CD4-positive, alpha-beta T cell treated with Interleukin-12 subunit alpha and Interleukin-12 subunit beta, for 1 hour (primary cell): ENCODE results near the gene MORN1.
"Not testable (repeated sequence)": the region's sequence is repeated elsewhere in the genome, so short reads cannot be mapped to it uniquely, and the experiment has no call there.

Source experiments
- DNase-seq: peaks from one replicate; pipeline ENCODE4 v3.0.0-alpha.2; 2020

Gene MORN1

DNA sequence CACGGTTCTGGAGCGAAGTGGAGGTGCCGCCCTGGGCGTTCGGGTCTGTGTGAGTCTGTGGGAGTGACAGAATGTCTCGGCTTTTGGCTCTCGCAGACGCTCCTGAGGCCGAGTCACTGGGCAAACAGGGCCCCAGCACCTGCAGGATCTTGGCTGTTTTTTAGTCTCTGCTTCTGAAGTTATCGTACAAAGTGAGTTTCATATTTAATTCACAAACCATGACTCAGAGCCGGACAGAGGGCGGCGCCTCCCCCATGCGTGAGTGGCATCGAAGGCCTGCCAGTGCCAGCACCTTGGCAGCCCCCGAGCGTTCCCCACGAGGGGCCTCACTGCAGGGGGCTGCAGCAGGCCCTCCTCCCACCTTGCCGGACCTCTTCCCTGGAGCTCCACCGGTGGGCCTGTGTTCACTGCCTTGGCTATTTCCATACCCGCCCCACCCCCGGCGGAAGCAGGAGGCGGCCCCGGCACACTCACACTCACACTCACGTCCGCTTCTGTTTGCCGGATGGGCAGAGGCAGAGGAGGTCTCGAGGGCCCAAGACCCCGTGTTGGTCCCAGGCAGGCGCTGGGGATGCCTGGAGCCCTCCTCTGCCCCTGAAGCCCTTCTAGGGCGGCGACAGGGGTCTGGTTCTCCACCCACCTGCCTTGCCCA, 56.3 kb downstream of the MORN1 start:
- DNase-seq: no peak

DNA sequence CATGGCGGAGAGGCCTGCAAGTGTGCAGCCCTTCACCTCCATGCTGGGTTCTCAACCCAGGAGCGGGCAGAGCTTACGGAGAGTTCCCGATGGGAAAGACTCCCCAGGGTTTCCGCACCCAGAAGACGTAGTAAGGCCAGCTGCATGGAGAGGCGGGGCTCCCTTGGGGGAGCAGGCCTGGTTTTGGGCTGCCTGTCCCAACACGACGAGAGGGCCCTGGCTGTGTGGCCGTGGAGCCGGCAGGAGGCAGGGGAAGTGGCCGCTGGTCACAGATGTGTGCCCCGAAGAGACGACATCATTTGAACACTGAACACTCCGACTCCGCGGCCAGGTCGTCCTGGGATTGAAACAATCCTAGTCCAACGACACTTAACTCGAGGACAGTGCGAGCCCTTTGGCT, 57.0 kb downstream of the MORN1 start:
- DNase-seq: no peak

DNA sequence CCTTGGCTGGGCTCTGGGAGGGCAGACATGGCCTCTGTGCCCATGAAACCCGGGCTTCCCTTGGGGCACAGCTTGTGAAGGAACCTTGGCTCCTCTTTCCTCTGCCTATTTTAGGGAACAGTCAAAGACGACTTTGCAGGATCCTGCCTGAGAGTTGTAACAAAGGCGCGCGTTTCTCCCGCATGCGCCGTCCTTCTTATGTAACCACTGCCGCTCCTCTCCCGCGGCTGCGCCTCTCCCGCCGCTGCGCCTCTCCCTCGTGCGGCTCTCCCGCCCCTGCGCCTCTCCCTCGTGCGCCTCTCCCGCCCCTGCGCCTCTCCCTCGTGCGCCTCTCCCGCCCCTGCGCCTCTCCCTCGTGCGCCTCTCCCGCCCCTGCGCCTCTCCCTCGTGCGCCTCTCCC, 59.8 kb downstream of the MORN1 start:
- DNase-seq: not testable (repeated sequence)

DNA sequence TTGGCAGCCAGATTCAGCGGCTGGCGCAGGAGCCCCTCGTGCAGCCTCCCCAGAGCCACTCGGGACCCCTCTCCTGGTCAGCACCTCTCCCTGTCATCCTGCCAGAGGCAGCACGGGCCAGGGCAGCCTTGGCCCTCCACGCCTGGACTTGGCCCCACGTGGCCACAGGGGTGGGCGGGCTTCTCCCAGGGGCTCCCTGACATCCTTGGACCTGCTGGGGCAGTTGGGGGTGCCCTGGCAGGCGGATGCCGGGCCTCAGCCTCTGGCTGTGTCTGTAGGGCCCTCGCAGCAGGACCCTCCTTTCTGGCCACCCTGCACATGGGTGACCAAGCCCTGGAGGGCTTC, 60.2 kb downstream of the MORN1 start:
- no peak for DNase-seq

DNA sequence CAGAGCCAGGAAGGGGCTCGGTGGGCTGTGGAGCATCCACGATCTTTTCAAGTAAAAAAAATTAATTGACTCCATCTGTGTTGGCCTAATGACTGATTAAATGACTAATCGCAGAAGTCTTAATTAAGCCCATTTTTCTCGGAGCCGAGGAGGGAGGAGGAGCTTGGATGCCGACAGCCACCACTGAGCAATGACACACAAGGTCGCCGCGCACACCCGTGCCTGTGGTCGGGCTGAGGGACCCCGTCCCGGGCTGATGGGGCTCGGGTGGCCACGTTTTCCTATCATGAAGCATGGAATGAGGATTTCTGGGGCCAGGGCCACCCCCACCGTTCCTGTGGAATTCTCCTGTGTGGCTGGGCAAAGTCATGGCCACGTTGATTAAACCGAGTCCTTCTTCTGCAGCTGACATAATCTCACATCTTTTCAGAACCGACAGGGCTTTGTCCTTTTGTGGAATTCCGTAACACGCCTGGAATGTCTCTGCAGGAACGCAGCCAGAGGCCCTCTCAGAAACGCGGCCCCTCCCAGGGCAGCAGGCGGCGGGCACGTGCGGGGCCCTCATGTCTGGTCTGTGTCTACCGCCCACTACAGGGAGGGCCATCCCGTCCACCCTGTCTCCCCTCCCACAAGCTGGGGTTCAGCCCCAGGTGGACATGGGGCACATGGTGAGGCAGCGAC, 60.7 kb downstream of the MORN1 start:
- no peak for DNase-seq

DNA sequence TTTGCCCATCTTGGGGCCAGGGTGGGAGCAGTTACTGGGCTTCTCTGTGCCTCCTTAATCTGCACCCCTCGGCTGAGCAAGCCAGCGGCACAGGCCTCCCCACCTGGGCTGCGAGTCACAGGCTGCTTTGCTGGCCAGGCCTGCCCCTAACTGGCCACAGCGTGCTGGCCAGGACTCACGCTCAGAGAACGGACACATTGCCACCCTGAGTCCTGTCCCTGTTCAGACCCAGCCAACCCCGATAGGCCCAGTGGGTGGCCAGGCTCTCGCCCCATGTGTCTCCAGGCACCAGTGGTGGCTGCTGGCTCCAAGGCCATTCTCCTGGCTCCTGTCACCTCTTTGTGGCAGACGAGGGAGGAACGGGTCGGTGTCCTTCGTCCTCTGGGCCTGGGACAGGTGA, 61.3 kb downstream of the MORN1 start:
- DNase-seq: no peak

DNA sequence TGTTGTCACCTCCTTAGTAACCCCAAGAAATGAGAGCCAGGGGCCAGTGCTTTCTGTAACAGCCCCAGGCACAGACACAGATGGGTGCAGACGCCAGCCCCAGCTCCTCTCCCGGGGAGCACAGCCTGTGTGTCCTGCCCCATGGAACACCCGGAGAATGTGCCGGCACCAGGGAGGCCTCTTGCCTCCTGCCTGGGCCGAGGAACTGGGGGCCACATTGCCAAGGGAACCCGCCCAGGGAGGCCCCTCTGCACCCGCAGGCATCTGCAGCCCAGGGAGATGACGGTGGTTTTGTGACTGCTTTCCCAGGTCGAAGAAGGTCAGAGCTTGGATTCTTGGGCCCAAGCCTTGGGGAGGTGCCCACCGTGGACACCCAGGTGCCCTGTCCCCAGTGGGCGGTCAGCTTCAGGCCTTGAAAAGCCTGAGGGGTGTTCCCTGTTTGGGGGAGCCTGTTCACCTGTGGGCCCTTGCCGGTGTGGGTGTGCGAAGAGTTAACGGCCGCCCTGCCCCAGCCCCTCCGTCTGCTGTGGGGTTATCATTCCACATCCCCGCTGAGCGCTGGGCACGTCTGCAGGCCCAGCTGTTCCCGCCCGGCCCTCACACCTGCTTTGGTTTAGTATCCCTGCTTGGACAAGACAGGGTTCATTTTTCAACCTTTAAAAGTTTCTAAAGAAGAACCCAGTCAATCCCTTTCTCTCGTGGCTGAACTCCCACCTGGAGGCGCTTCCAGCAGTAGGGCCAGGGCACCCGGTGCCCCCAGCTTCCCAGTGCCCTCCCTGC, 62.5 kb downstream of the MORN1 start:
- no peak for DNase-seq

DNA sequence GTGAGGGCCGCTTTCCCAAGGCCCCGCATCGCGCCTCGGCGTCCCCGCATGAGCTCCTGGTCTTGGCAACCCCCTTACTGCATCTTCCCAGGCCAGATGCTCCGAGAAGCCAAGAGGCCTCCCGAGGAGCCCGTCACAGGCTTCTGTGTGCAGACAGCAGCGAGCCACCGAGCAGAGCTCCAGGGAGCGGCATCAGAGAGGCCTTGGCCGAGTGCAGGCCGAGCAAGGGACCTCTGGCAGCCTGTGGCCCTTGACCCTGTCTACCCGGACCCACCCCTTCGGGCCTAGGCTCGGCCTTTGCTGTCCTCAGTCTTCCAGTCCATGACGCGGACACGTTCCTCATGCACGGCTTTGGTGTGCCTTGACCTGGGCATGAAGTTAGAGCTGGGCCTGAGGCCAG, 63.5 kb downstream of the MORN1 start:
- no peak for DNase-seq

DNA sequence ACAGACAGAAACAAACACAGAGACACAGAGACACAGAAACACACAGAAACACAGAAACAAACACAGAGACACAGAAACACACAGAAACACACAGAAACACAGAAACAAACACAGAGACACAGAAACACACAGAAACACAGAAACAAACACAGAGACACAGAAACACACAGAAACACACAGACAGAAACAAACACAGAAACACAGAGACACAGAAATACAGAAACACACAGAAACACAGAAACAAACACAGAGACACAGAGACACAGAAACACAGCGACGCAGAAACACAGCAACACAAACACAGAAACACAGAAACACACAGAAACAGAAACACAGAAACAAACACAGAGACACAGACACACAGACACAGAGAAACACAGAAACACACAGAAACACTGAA, 64.2 kb downstream of the MORN1 start:
- not testable (repeated sequence) for DNase-seq

DNA sequence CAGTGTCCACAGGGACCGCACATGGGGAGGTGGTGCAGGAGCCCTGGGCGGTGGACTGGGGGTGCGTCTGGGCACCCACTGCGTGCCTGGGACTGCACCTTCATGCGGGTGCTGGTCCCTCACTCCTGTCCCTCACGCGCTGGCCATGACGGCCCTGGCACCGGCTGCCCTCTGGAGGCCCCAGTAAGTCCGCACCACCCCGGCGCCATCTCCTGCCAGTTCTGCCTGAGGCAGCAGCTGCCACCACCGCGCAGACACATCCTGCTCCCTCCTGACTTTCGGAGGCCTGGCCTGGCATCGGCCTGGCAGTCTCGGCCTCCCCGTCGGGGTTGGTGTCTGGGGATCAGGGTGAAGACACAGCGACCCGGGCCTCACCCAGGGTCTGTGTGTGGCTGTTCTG, 64.8 kb downstream of the MORN1 start:
- no peak for DNase-seq

DNA sequence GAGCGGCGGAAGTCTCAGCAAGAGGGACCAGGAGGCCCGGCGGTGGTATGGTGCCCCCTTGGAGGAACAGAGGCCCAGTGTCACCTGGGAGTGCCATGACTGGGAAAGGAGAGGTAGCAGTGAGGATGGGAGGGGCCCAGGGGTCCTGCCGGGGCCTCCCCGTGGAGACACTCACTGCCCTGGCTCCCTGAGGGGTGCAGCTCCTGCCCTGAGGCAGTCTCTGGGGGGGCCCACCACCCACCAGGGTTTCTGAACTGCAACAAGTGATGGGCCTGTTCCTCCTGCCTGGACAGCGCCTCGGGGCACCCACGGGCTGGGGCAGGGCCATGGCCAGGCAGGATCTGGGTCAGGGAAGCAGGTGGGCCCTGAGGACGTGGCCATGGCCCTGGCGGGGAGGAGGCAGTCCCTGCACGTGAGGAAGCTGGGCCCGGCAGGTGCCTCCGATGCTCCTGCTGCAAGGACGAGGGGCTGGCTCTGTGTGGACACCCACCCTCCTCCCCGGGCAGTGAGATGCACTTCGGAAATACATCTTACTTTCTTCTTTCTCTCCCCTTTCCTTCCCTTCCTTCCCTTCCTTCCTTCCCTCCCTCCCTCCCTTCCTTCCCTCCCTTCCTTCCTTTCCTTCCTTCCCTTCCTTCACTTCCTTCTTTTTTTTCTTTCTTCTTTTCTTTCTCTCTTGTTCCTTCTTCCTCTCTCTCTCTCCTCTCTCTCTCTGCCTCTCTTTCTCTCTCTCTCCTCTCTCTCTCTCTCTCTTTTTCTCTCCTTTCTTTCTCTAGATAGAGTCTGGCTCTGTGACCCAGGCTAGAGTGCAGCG, 66.6 kb downstream of the MORN1 start:
- DNase-seq: no peak

DNA sequence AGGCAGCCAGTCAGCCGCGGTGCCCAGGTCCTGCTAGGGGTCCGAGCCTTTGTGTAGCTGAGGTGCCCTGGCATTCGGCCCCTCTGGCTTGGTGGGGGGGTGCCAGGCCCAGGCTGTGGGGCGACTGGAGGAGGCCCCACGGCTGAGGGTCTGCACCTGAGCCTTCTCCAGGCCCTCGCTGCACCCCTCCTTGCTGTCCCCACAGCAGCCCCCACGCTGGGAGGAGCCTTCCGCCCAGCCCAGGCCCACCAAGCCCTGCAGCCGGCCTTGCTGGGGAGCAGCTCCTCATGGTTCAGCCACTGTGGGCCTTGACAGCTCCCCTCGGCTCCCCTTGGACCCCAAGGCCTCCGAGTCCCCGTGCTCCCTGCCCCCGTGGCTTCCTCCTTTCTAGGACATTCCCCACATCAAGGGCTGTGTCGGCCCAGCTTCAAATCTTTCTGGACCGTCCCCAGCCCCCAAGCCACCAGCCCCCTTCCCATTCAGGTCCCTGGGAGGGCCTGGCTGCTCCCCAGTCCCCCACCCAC, 67.8 kb downstream of the MORN1 start:
- DNase-seq: no peak

DNA sequence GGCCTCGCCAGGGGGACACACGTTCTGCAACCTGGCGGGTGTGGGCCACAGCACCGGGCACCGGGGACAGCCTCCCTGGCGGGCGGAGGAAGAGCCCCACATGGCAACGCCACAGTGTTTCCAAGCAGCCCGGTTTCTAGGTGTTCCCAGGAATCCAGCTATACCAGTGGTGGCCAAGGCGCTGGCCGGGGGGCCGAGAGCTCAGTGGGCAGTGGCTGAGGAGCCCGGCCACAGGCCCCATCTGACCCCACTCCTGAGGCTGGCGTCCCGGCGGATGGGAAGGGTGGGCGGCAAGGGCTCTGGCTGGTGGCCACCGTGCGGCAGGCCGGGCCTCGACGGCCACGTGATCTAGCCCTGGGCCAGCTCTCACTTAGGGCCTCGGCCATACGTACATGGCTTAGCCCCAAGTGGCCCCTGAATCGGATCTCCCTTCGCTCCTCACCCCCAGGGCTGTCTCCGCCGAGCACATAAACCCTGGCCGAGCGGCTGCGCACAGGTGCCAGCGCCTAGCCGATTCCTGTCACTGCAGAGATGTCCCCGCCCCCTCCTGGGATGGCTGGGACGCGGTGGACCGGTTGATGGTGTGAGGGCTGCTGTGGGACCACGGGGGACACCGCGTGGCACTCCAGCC, 68.7 kb downstream of the MORN1 start:
- DNase-seq: no peak

DNA sequence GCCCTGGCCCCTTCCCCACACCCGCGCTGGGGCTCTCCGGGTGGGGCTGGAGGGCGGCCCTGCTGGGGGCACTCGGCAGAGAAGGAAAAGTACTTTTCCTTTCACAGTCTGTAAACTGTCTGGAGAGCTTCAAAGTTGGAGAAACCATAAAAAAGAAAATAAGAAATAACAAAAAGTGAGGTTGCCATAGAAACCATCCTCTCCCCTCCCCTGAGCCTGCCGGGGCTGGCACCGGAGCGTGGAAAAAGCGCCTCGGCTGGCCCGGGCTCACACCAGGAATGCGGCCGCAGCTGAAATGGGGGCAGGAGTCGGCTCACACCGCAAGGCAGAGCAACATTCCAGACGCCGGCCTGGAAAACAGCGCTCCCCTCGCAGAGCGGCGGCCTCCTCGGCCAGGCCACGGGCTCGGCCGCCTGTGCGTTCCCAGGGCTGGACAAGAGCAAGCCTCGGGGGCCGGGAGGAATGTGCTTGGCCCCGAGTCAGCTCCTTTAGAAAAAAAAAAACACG, 69.2 kb downstream of the MORN1 start:
- DNase-seq: no peak

DNA sequence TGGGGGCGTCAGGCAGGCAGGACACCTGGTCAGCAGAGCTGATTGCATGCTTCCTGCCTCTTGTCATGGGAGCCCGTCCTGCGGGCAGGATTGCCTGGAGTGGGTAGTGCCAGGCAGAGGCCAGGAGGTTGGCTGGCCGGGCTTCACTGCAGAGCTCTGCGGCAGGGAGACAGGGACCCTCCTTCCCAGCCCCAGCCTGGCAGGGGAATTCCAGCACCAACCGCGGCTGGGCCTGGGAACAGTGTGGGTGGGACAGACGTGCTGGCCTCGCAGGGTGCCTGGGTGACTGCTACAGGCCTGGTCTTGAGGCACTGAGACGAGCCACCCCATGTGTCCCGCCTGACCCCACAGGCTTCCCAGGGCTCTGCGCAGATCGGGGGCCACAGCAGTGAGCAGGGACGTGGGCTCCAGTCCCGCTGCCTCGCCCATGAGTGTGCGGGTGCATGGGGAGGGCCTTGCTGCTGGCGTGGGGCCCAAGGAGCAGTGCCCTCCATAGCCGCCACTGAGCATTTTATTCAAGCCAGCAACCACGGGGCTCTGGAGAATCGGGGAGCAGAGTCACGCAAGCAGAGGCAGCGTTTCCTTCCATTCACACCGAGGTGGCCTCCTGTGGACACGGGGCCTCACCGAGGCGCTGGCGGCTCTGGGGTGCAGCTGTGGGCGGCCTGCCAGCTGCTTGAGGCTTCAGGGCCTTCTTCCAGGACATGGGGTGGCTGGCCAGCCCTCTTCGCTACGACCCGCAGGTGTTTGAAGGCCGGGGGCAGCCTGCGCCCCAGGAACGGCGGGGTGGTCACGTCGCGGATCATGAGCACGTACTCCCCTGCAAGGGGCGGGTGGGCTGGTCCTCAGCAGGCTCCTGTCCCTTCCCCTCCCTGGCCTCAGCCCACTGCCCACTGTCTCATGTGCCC, 70.3 kb downstream of the MORN1 start:
- no peak for DNase-seq

DNA sequence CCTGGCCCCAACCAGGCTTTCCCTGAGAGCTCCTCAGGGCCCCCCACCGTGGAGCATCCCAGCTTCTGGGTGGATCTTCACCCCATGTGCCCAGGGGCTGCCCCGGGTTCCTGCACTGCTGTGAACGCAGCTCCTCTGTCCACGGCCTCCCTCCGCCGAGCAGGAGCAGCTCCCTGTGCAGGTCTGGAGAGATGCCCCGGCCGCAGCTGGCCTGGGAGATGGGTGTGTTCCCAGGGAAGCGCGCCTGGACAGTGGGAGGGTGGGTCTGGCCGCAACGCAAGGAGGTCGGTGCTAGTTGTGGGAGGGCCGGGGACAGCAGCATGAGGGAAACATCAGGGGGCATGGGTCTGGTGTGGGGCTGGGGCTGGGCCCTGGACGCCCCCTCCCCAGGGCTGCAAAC, 71.3 kb downstream of the MORN1 start:
- DNase-seq: no peak

DNA sequence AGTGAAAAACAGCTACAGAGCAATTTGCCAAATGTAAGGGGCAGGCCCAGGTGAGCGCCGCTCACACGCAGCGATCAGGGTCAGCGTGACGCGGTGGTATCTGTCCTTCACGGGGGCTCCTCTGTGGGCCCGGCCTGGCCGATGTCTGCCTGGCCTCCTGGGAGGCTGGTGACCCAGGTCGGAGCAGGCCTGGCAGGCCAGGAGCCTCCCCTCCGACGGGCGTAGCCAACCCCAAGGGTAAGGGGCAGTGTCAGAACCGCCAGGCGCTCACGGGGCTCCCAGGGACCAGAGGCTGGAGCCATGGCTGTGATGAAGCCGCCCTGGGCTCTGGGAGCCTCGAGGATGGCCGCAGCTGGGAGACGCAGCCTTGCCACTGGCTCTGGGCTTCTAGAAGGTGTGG, 72.1 kb downstream of the MORN1 start:
- no peak for DNase-seq

DNA sequence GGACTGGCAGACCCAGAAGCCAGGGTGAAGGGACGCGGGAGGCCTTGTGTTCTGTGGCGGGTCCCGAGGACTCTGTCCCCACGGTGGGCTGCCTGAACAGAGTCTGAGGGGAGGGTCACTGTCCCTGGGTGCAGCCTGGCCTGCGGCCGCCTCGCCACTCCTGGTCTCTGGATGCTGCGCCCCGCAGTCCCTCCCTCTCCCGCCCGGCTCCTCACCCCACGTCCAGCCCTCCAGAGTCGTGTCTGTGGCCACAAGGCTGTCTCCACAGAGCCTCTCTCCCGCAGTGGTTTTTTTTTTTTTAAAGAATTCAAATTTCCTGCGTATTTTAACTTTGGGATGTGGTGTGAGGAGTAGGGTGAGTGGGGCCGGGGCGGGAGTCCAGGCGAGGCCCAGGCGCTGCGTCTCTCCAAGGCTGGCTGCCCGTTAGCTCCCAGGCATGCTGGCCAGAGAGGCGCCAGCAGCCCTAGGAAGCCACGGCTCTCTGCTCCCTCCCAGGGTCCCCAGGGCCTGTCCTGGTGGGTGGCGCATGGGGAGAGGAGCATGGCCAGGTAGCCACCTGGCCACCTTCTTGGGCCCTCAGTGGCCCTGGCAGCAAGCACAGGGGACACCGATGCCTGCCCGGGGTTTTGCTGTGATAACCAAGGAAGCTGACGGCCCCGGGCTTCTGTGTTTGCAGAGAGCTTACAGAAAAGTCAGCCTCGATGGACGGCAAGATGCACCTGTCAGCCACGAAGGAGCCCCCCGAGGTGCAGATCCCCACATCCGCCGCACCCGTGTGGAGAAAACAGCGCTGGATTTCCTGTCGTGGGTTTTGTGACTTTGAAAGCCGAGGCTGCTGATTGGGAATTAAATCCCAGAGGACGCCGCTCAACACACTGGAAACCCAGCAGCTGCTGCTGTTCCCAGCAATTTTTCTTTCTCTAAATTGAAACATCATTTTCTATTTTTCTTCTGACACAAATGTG, 72.8 kb downstream of the MORN1 start:
- no peak for DNase-seq

DNA sequence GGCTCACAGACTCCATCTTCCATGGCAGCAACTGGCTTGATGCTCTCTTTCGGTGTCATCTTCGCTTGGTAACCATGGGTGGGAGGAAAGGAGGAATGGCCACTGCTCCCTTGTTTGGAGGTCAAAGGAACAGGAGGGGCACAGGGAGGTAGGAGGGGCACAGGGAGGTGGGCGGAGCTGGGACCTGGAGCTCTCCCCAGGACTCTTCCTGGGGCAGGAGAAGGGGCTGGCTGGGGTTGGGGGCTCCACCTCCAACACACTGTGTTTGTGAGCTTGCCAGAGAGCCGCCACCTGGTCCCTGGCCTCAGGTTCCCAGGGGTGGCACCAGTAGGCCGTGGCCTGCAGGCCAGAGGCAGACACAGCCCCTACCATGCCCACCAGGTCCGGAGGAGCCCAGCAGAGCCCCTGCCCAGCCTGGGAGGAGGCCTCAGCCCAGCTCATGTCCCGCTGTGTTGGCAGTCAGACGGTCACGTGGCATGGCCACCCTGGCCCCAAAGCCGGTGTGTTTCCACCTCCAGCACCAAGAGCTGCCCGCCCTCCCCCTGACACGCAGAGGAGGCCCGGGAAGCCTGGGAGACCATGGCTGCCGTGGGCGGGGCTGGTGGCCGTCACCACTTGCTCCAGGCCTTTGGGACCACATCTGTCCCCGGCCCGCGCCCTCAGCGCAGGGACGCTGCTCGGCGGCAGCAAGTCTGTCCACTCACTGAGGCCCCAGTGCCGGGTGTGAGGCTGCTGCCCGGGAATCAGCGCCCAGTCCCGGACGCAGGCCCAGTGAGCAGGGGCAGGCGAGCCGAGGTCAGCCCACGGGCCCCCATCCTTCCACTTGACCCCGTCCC, 73.9 kb downstream of the MORN1 start:
- no peak for DNase-seq
